ENCODE data around the gene CAPS2.
A peak's percentile ranks its signal among the peaks of the same experiment; 100 is the strongest.

Gene CAPS2

GRCh38 chr12:75334384-75335030 lies 4.4 kb upstream of the CAPS2 start, which contains the start of gene GLIPR1L1 (continued):
- TF ChIP-seq, protein P1, sequence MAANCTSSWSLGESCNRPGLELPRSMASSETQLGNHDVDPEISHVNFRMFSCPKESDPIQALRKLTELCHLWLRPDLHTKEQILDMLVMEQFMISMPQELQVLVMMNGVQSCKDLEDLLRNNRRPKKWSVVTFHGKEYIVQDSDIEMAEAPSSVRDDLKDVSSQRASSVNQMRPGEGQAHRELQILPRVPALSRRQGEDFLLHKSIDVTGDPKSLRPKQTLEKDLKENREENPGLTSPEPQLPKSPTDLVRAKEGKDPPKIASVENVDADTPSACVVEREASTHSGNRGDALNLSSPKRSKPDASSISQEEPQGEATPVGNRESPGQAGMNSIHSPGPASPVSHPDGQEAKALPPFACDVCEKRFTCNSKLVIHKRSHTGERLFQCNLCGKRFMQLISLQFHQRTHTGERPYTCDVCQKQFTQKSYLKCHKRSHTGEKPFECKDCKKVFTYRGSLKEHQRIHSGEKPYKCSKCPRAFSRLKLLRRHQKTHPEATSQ (tag by site-specific recombination; IDR thresholded peaks at IDR 0.05), result no peak
- TF ChIP-seq GLI4 (tag by site-specific recombination; IDR thresholded peaks at IDR 0.05), result no peak
- TF ChIP-seq GFI1B (tag by site-specific recombination; IDR thresholded peaks at IDR 0.05), result no peak
- TF ChIP-seq EGR2 (tag by site-specific recombination; IDR thresholded peaks at IDR 0.05; ENCODE audit: low read depth), result peak; percentile 61
- no peak for TF ChIP-seq ZNF350 (tag by site-specific recombination; IDR thresholded peaks at IDR 0.05)
- TF ChIP-seq, protein P2, sequence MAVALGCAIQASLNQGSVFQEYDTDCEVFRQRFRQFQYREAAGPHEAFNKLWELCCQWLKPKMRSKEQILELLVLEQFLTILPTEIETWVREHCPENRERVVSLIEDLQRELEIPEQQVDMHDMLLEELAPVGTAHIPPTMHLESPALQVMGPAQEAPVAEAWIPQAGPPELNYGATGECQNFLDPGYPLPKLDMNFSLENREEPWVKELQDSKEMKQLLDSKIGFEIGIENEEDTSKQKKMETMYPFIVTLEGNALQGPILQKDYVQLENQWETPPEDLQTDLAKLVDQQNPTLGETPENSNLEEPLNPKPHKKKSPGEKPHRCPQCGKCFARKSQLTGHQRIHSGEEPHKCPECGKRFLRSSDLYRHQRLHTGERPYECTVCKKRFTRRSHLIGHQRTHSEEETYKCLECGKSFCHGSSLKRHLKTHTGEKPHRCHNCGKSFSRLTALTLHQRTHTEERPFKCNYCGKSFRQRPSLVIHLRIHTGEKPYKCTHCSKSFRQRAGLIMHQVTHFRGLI (tag by site-specific recombination; IDR thresholded peaks at IDR 0.05), result peak; percentile 61; the same call in 1 of the 2 replicates
- TF ChIP-seq ZNF677 (tag by site-specific recombination; IDR thresholded peaks at IDR 0.05), result no peak
- TF ChIP-seq, protein P3, sequence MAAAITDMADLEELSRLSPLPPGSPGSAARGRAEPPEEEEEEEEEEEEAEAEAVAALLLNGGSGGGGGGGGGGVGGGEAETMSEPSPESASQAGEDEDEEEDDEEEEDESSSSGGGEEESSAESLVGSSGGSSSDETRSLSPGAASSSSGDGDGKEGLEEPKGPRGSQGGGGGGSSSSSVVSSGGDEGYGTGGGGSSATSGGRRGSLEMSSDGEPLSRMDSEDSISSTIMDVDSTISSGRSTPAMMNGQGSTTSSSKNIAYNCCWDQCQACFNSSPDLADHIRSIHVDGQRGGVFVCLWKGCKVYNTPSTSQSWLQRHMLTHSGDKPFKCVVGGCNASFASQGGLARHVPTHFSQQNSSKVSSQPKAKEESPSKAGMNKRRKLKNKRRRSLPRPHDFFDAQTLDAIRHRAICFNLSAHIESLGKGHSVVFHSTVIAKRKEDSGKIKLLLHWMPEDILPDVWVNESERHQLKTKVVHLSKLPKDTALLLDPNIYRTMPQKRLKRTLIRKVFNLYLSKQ (tag by site-specific recombination; IDR thresholded peaks at IDR 0.05; ENCODE audit: borderline replicate concordance), result no peak
- peak; percentile 88 for TF ChIP-seq ZSCAN30 (tag by site-specific recombination; IDR thresholded peaks at IDR 0.05)
- TF ChIP-seq ZNF830 (tag by site-specific recombination; IDR thresholded peaks at IDR 0.05; ENCODE audit: low read depth), result no peak
- TF ChIP-seq KLF7 (tag by site-specific recombination; IDR thresholded peaks at IDR 0.05; ENCODE audit: borderline replicate concordance), result no peak
- TF ChIP-seq ZNF211 (tag by site-specific recombination; IDR thresholded peaks at IDR 0.05; ENCODE audit: low read depth), result no peak
- TF ChIP-seq, protein P4, sequence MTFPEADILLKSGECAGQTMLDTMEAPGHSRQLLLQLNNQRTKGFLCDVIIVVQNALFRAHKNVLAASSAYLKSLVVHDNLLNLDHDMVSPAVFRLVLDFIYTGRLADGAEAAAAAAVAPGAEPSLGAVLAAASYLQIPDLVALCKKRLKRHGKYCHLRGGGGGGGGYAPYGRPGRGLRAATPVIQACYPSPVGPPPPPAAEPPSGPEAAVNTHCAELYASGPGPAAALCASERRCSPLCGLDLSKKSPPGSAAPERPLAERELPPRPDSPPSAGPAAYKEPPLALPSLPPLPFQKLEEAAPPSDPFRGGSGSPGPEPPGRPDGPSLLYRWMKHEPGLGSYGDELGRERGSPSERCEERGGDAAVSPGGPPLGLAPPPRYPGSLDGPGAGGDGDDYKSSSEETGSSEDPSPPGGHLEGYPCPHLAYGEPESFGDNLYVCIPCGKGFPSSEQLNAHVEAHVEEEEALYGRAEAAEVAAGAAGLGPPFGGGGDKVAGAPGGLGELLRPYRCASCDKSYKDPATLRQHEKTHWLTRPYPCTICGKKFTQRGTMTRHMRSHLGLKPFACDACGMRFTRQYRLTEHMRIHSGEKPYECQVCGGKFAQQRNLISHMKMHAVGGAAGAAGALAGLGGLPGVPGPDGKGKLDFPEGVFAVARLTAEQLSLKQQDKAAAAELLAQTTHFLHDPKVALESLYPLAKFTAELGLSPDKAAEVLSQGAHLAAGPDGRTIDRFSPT (tag by site-specific recombination; IDR thresholded peaks at IDR 0.05), result peak; percentile 67; the same call in 1 of the 2 replicates
- no peak for TF ChIP-seq ZNF514 (tag by site-specific recombination; IDR thresholded peaks at IDR 0.05)
- TF ChIP-seq ZNF202 (tag by site-specific recombination; IDR thresholded peaks at IDR 0.05; ENCODE audit: borderline replicate concordance), result no peak
- TF ChIP-seq, protein P5, sequence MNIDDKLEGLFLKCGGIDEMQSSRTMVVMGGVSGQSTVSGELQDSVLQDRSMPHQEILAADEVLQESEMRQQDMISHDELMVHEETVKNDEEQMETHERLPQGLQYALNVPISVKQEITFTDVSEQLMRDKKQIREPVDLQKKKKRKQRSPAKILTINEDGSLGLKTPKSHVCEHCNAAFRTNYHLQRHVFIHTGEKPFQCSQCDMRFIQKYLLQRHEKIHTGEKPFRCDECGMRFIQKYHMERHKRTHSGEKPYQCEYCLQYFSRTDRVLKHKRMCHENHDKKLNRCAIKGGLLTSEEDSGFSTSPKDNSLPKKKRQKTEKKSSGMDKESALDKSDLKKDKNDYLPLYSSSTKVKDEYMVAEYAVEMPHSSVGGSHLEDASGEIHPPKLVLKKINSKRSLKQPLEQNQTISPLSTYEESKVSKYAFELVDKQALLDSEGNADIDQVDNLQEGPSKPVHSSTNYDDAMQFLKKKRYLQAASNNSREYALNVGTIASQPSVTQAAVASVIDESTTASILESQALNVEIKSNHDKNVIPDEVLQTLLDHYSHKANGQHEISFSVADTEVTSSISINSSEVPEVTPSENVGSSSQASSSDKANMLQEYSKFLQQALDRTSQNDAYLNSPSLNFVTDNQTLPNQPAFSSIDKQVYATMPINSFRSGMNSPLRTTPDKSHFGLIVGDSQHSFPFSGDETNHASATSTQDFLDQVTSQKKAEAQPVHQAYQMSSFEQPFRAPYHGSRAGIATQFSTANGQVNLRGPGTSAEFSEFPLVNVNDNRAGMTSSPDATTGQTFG (tag by site-specific recombination; IDR thresholded peaks at IDR 0.05; ENCODE audit: borderline replicate concordance), result no peak
- no peak for TF ChIP-seq ZNF624 (tag by site-specific recombination; IDR thresholded peaks at IDR 0.05)
- TF ChIP-seq, protein P6, sequence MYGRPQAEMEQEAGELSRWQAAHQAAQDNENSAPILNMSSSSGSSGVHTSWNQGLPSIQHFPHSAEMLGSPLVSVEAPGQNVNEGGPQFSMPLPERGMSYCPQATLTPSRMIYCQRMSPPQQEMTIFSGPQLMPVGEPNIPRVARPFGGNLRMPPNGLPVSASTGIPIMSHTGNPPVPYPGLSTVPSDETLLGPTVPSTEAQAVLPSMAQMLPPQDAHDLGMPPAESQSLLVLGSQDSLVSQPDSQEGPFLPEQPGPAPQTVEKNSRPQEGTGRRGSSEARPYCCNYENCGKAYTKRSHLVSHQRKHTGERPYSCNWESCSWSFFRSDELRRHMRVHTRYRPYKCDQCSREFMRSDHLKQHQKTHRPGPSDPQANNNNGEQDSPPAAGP (tag by site-specific recombination; IDR thresholded peaks at IDR 0.05), result 0 out of 2 replicates have a peak, but pooled peaks have one; percentile 36
- no peak for TF ChIP-seq ZNF529 (tag by site-specific recombination; IDR thresholded peaks at IDR 0.05; ENCODE audit: insufficient replicate concordance)
- no peak for TF ChIP-seq ZNF704 (tag by site-specific recombination; IDR thresholded peaks at IDR 0.05)
- no peak for TF ChIP-seq SETDB1 (IDR thresholded peaks at IDR 0.05; ENCODE audit: insufficient read length, low read length)
- TF ChIP-seq BCL11A (tag by site-specific recombination; IDR thresholded peaks at IDR 0.05; ENCODE audit: low read depth), result no peak
- TF ChIP-seq ZNF112 (tag by site-specific recombination; IDR thresholded peaks at IDR 0.05), result no peak
- TF ChIP-seq ZNF776 (tag by site-specific recombination; IDR thresholded peaks at IDR 0.05; ENCODE audit: borderline replicate concordance), result no peak
- no peak for TF ChIP-seq ZNF18 (tag by site-specific recombination; IDR thresholded peaks at IDR 0.05)
- TF ChIP-seq ZEB2 (tag by site-specific recombination; IDR thresholded peaks at IDR 0.05), result peak; percentile 69
